Cortex of kidney (tissue), 1 donor: ENCODE data around the gene TTF1.
"Not testable (repeated sequence)": the region's sequence is repeated elsewhere in the genome, so short reads cannot be mapped to it uniquely, and the experiment has no call there.

Source experiments
- DNase-seq: peaks from one replicate; lab custom pipeline; 2025; lab: John Stamatoyannopoulos, UW

The TTF1 gene

DNA sequence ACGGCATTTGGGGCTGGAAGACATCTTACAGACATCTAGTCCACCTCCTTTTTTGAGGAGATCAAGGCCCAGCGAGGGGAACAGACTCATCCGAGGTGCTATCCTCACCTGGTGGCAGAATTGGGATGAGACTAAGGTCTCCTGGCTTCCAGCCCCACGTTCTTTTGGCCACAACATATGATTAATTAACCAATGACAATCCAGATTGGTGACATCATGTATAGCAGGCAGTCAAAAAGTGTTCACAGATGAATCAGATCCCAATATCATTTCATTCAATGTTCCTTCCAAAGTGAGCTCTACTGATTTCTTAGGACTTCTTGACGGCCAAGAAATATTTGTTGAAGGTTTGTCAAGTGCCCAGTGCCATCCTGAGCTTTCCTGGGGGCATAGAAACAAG is 7.3 kb upstream of the TTF1 start:
- DNase-seq: no peak

DNA sequence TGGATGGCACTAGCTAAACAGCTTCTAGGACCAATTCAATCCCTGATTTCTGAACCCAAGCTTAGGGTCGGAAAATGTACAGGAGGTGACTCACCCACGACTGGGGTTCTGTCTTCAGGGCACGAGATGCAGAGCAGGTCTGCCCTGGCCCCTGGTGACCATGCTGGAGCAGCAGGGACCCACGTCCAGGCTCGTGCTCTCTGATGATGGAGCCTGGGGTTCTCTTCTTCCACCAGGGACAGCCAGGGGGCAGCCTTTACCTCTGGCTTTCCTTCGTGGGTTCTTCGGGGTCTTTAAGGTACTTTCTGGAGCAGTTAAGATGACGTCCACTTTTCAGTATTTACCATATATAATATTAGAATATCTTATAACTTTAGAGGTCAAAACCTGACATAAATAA is 5.4 kb upstream of the TTF1 start:
- DNase-seq: no peak

DNA sequence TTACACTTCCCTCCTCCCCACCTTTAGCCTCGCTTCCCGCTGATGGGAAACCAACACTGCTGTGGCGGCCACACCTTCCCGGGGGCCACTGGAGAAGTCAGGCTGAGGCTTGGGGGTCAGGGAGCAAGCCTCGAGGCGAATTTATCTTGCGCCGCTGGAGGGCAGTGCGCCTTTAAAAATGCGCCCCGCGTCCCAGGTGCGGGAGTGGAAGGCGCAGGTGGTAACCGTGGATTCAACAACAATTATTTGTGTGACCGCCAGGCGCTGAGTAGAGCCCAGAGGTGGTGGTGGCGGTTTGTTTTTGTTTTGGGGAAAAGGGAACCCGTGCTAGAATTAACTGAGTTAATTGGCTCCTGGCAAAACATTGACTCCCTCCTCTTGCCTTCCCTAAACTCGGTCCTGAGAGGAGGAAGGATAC is 4.5 kb upstream of the TTF1 start:
- DNase-seq: no peak

DNA sequence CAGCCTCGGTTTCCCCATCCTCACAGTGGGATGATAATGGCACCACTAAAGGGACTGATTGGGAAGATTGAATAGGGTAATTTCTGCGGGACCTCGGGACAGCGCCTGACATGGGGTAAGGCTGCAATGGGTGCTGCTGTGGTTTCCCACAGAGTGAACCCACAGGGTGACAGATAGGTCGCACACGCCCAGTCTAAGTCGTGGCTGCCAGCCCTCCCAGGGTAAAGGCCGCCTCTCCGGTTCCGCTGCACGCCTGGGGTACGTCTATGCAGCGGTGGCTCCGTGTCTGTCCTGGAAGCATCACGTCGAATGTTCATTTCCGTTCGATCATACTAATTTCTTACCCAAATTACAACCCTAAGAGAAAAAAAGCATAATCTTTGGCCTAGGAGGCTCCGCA is 4.0 kb upstream of the TTF1 start:
- no peak for DNase-seq

DNA sequence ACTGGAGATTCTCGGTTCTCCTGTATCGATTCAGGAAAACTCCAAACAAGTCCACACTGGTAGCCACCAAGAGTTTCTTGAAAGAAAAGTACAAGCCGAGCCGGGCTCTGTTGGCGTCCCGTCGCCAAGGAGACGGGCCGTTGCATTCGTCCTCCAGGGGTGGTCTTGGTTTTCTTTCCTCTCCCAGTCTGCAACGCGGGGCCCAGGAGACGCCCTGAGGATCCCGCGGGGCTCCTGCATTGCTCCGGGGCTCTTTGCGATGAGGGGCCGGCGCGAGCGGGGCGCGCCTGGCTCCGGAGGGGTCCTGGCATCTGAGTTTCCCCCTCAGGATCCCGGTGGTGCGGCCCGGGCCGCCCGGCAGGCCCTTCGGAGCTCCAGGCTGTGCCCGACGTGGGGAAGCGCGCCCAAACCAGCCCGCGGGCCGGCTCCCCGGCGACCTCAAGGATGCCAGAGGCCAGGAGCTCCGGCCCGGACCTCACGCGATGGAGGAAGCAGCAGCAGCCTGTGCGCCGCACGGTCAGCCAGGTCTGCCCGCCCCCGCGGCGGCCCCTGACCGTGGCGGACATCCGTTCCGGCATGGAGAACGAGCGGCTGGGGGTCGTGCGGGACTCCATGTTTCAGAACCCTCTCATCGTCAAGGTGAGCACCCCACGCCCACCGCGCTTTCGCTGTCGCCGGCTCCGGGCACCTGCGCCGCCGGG is 3.3 kb upstream of the TTF1 start, which contains the start of gene CFAP77:
CFAP77 (plus strand) TSS at position 384 of the 701 bp plus-strand sequence; CDS start at position 445, 61 bp downstream.
- no peak for DNase-seq

DNA sequence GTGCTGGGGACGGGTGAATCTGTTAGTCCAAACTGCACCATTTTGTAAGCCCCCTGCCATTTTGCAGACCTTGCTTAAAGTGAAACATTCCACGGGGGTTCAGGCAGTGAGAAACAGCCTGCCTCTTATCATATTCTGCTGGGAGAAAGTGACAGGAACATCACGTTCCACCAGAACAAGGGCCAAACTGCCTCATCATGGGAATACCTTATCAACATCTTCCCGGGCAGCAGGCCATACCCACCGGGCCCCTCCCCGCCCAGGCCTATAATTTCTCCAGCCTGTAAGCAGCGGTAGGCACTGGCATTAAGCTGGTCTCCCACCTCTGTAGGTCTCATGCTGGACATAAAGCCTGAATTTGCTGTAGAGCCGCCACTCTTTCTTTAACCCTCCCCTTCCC is 1.9 kb upstream of the TTF1 start:
- no peak for DNase-seq

DNA sequence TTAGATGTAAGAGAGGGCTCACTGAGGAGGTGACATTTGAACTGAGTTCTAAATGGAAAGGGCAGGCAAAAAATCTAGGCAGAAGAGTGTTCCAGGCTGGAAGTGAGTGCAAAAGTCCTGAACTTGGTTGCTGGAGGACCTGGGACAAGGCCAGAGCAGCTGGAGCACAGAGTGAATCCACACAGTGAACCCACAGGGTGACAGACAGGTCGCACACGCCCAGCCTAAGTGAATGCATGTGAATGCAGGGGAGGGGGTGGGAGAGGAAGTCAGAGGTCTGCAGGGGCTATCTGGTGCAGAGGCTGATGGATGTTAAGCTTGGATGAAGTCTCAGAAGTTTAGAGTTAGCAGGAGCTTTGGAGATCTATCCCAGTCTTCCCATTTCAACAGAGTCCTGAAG is 556 bp upstream of the TTF1 start:
- DNase-seq: no peak

DNA sequence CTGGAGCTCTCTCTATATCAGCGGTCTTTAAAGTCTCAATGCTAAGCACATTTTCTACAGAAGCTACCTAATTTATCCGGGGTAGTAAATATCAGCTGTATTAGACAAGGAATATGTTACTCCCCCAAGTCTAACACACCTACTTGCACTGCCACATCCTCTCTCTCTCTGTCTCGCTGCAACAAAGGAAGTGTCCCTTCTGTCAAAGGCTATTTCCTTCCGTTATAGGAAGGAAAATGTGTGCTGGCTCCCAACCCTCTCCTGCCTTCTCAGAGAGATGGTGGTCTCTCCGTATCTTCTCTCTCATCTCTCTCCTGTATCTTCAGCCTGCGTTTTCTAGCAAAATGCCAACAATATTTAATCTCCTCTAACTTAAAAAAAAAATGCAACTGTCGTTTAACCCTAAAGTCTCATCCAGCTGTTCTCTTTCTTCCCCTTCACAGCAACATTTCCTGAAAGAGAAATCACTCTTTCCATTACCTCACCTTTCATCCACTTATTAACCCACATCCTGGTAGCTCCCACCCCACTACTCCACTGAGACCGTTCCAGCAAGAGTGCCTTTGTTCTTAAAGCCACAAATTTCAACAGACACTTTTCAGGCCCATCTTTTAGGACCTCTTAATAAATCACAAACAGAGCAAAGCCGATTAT is 2.3 kb downstream of the TTF1 start:
- no peak for DNase-seq

DNA sequence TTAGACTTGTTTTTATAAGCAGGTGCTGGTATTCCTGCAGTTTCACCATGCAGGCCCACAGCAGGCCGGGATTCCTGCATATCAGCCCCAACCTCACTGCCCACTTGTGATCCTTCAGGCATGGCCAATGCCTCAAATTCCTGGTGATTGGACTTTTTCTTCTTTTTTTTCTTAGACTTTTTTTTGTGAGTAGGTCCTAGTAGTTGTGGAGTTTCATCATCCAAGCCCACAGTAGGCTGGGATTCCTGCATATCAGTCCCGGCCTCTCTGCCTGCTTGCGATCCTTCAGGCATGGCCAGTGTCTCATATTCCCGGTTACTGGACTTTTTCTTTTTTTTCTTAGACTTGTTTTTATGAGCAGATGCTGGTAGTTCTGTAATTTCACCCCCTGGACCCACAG is 4.8 kb downstream of the TTF1 start:
- DNase-seq: no peak

DNA sequence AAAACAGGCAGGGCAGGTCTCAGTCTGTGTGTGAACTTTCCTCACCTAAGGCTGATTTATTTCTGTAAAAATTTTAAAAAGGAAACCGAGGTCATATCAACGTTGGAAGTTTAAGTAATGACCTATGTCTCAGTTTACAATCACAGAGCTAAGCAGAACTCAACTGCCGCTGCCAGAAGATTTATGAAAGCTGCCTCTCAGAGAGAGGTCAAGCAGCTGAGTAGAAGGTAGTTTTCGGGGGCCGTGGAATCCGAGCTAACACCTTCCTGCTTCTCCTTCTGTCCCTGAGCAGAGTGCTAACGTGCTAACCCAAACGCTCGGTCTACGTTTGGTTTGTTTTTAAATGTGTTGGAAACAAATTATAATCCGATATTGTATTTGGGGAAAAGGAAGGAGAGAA is 11.1 kb downstream of the TTF1 start:
- no peak for DNase-seq

DNA sequence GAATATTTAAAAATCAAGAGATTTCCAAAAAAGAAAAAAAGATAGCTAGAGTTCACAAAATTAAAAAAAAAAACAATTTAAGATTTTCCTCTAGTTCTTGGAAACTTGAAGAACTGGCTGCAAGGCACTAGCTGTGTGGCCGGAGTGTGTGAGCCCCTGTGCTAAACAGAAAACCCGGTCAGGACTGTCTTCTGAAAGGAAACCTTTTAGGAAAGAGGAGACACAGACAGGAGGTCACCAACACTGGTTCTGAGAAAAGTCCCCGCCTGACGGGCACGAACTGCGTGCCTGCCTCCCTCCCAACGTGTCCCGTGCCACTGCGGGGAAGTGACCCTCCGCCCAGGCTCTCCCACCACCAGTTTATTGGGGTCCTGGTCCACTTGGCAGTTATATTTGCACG is 15.2 kb downstream of the TTF1 start:
- no peak for DNase-seq

DNA sequence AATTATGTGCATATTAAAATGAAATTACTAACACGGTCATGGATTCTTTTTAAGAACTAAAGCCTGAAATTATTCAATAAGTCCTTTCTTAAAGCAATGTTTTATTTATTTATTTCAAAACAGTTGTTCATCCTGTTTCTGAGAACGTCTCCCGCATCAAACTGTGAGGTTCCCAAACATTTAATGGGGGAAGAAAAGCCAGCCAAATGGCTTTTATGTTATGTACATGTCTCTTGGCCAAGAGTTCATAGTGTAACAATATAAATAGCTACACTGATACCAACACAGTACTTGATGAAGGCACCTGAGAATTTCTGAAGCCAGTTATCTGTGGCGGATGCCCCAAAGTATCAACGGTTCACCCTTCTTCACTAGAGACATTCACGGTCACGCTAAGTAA is 15.7 kb downstream of the TTF1 start:
- DNase-seq: no peak

DNA sequence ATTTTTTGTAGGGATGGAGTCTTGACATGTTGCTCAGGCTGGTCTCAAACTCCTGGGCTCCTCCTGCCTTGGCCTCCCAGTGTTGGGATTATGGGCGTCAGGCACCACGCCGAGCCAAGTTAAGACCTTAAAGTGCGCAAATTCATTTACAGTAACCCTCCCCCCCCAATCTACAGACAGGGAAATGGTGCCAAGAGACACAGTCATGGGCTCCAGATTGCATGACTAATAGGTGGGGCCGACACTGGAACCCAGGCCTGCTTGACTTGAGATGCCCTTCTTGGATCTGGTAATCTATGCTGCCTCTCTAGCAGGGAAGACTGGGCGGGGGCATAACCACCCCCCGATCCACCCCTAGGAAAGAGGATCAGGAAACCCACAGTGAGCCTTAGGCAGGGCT is 19.5 kb downstream of the TTF1 start:
- no peak for DNase-seq

DNA sequence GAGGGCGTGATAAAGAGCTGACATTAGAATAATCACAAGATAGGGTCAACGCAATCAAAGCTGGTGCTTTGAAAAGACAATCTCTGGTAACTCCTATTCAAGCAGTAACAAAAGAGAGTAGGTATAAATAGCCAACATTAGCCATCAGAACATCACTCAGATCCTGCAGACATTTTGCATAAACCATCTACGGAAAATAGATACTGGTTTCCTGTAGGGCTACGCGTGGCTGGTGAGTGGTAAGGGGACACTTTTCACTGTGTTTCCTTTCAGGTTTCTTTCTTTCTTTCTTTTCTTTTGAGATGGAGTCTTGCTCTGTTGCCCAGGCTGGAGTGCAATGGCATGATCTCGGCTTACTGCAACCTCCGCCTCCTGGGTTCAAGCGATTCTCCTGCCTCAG is 22.3 kb downstream of the TTF1 start:
- DNase-seq: no peak

DNA sequence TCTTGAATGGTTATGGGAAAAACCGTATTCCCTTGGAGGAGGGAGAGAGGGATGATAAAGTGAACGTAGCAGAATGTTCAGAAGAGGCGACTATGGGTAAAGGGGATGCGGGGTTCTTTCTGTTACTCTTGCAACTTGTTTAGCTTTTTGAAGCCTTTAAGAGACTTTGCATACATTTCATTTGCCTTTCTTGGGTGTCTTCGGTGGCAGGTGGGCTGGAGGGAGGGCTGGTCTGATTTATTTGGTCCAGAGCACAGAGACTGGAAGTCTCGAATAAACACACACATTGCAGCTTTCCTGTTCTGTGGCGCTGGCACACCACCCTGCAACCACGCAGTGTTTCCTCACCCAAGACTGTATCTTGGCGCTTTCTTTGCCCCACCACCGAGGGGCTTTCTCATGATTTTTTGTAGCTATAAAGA is 23.2 kb downstream of the TTF1 start:
- no peak for DNase-seq

DNA sequence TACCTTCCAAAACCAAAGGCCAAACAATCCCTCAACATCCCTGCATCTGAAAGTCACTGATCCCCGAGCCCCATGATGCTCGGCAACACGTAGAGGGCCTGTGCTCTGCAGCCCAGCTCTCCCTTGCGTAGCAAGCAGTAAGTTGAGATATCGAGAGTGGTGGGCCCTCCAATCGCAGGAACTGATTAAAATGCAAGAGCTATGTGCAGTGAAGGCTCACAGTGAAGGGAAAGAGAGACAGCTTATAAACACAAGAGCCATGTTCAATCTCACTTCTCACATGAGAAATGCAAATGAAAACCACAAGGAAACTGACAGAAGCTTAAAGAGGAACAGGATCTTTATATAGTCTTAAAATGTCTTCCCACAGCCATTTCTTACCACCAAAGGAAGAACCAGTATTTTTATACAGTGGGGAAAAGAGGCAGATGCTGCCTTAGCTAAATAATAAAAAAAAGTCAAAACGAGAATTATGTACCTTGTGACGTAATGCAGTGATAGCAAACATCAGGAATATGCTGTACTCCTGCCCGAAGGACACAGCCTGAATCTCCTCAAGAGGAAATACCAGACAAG is 24.6 kb downstream of the TTF1 start:
- DNase-seq: no peak

DNA sequence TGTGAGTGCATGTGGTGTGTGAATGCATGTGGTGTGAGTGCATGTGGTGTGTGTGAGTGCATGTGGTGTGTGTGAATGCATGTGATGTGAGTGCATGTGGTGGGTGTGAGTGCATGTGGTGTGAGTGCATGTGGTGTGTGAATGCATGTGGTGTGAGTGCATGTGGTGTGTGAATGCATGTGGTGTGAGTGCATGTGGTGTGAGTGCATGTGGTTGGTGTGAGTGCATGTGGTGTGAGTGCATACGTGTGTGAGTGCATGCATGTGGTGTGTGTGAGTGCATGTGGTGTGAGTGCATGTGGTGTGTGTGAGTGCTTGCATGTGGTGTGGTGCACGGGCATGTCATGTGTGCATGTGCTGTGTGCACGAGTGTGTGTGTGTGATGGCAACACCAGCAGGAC is 28.2 kb downstream of the TTF1 start:
- not testable (repeated sequence) for DNase-seq

DNA sequence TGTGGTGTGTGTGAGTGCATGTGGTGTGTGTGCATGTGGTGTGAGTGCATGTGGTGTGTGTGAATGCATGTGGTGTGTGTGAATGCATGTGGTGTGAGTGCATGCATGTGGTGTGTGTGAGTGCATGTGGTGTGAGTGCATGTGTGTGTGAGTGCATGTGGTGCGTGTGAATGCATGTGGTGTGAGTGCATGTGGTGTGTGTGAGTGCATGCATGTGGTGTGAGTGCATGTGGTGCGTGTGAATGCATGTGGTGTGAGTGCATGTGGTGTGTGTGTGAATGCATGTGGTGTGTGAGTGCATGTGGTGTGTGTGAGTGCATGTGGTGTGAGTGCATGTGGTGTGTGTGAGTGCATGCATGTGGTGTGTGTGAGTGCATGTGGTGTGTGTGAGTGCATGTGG is 28.9 kb downstream of the TTF1 start:
- DNase-seq: not testable (repeated sequence)

DNA sequence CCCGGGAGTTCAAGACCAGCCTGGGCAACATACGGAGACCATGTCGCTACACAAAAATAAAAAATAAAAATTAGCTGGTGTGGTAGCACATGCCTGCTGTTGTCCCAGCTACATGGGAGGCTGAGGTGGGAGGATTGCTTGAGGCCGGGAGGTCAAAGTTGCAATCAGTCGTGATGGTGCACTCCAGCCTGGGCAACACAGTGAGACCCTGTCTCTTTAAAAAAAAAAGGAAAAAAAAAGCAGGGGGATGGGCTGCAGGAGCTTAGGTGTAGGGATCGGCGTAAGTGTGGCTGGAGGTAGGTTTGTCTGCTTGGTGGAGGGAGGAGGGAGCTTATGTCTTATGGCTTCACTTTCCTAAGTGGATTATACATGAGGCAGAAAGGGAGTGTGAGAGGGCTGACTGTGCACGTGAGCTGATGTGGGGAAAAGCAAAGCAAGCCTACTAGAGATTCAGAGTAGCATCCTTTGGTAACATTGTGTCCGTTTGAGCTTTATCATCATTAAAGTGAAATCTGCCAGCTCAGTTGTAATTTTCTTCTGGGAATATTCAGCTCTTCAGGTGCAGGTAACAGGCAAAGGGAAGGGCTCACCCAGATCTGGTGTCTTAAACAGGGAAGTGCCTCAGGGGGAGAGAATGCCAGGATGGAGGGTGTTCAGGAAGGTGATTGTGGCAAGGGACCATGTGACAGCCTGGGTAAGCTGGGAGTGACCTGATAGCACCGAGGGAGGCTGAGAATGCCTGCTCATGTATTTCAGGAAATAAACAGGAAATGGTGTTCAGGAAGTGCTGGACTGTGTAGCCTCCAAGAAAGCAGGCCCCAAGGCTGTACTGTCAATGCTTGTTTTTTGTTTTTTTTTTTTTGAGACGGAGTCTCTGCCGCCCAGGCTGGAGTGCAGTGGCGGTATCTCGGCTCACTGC is 34.2 kb downstream of the TTF1 start:
- DNase-seq: no peak

DNA sequence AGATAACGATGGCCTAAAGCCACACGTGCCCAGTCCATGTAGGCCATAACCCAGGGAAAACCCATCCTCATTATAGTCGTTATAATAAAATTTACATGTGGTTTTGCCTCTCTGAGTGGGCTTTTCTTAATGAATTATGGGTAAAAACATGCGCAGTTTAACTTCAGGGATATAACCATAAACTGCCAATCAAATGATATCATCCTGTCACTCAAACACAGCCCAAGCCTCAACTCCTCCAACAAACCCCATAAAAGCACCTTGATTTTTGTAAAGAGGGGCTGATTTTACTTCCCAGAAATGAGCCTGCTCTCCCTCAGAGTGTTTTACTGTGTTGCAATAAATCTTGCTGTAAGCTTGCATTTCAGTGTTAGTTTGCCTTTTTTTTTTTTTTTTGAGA is 36.0 kb downstream of the TTF1 start:
- DNase-seq: no peak

DNA sequence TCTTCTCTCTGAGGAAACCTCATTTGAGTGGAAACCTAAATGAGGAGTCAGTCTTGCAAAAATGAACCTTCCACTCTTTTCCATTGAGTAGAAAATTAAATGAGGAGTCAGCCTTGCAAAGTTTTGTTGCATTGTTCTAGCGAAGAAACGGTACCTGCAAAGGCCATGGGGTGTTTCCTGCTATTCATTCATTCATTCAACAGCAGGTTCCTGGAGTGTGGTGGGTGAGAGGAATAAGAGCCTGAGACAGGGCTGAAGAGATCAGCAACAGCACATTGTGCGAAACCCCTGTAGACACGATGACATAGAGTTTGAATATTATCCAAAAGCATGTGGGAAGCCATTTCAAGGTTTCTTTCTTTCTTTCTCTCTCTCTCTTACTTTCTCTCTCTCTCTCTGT is 37.2 kb downstream of the TTF1 start:
- no peak for DNase-seq

DNA sequence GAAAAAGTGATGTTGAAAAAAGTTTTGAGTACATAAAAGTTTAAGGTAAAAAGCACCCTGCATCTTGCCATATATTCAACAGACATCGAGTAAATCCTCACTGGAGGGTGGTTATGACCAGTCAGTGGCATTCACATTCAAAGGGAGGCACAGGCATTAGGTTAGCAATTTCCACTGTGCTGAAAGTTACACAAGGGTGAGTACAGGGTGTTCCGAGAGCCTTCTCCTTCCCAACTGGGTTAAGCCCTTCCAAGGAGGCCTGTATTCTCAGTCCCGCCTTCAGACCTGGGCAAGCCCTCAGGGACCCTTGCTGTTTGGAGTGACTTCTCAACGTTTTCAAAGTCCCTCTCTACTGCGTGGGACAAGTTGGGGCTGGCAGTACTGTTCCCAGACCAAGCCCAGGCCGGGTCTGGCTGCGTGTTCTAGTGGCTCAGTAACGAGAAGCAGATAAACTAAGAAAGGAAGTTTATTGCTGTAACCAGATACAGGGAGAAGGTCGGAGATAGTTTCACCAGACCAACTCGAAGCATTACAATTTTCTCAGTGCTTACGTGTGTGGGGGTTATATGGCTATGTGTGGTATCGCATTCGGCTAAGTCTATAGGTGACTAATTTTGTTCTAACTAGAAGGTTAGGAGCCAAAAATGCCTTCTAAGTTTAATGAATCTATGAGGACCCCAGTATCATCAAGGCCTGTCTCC is 38.9 kb downstream of the TTF1 start:
- no peak for DNase-seq
